HepG2 (cell line): ENCODE data around the gene BCKDHA. TPM values are rescaled to one million over a fixed set of nuclear protein-coding genes. Genes with fewer than 3 reads are reported as not detected.
A peak's percentile ranks its signal among the peaks of the same experiment; 100 is the strongest.

ENCODE experiments used
- ATAC-seq: fragments of 200-7000 bp; cut with Tn5 transposase; 3 replicates; pipeline ENCODE4 v1.9.1; 2020; ENCODE audit warnings: mild to moderate bottlenecking, moderate library complexity
- BruUV-seq: library from RNA; stranded (reverse); fragments of 400-500 nt; replicated peaks from 2 replicates; lab custom pipeline; 2021; lab: Mats Ljungman, UMichigan
- CTCF ChIA-PET: fragments of 300-600 bp; formaldehyde crosslinking; extraction: SDS; loops from one replicate; lab custom pipeline; 2021; ENCODE audit warnings: low total read pairs, inconsistent platforms, low intra/inter-chr PET ratio; lab: Yijun Ruan, JAX
- POLR2A ChIA-PET: fragments of 350-600 bp; sonication (Branson Sonifier 250); formaldehyde crosslinking; loops from one replicate; lab custom pipeline; 2020; ENCODE audit warnings: antibody characterized with exemption, inconsistent platforms; lab: Yijun Ruan, JAX
- DNase-seq: peaks from one replicate; pipeline ENCODE4 v3.0.0-alpha.2; 2015; ENCODE audit warnings: low spot score
- FAIRE-seq: peaks from 3 replicates; lab custom pipeline; 2011; peaks lifted over from hg19 to GRCh38; lab: Jason Lieb, UNC
- H2AFZ ChIP-seq: one replicate; pipeline ENCODE4 v1.6.1; 2011; ENCODE audit warnings: low read length, inconsistent platforms
- H3K27ac ChIP-seq: fragments of 300-600 bp; 3 replicates; pipeline ENCODE4 v1.8.0; 2011; ENCODE audit warnings: mixed run types, mild to moderate bottlenecking, mixed read lengths, low read length, inconsistent platforms; ENCODE audit not compliant: insufficient read depth; ENCODE audit errors: extremely low read length
- H3K27me3 ChIP-seq, 2 experiments: fragments of 200-600 bp in 1 of 2; 2 replicates in 1 of 2; 3 replicates in 1 of 2; pipeline versions ENCODE4 v1.6.0 to v1.8.0; 2011; ENCODE audit warnings: low read length in 2 of 2, mild to moderate bottlenecking in 2 of 2, moderate library complexity in 2 of 2, inconsistent platforms in 1 of 2; ENCODE audit not compliant: insufficient read depth in 2 of 2, control insufficient read depth in 1 of 2
- H3K36me3 ChIP-seq, 2 experiments: fragments of 200-600 bp in 1 of 2; replicated peaks in 1 of 2; 2 replicates in 1 of 2; 3 replicates in 1 of 2; pipeline versions ENCODE4 v1.5.1 to v1.8.0; 2011; ENCODE audit warnings: low read length in 2 of 2, inconsistent platforms in 1 of 2; ENCODE audit not compliant: insufficient read depth in 2 of 2, control insufficient read depth in 1 of 2
- H3K4me1 ChIP-seq: 2 replicates; pipeline ENCODE4 v1.5.1; 2012; ENCODE audit warnings: low read length, inconsistent platforms; ENCODE audit not compliant: insufficient read depth
- H3K4me2 ChIP-seq: 2 replicates; pipeline ENCODE4 v1.6.0; 2011; ENCODE audit warnings: low read depth, low read length, inconsistent platforms
- H3K4me3 ChIP-seq, 3 experiments: fragments of 200-600 bp in 1 of 3; sonication (generic), shearing (Covaris generic) in 1 of 3; replicated peaks in 1 of 3; 2 replicates each; pipeline ENCODE4 v1.5.1; 2011 to 2016; ENCODE audit warnings: low read length in 3 of 3, inconsistent platforms in 2 of 3, low read depth in 2 of 3, mild to moderate bottlenecking in 2 of 3, control low read depth in 1 of 3, mixed read lengths in 1 of 3; ENCODE audit not compliant: insufficient read depth in 1 of 3
- H3K79me2 ChIP-seq: one replicate; pipeline ENCODE4 v1.6.1; 2011; ENCODE audit warnings: low read length, inconsistent platforms; ENCODE audit not compliant: insufficient read depth
- H3K9ac ChIP-seq: 2 replicates; pipeline ENCODE4 v1.6.0; 2011; ENCODE audit warnings: mild to moderate bottlenecking, low read depth, low read length, inconsistent platforms; ENCODE audit not compliant: insufficient read depth
- H3K9me3 ChIP-seq: 2 replicates; pipeline ENCODE4 v1.5.1; 2012; ENCODE audit warnings: mild to moderate bottlenecking, low read length
- H4K20me1 ChIP-seq: 2 replicates; pipeline ENCODE4 v1.6.0; 2011; ENCODE audit warnings: inconsistent platforms, mild to moderate bottlenecking, low read length, moderate library complexity; ENCODE audit not compliant: insufficient read depth
- ARID3A ChIP-seq: IDR thresholded peaks from 2 replicates; pipeline ENCODE4 v1.6.1; 2012; ENCODE audit warnings: low read depth, low read length, improper control_type of control experiment
- CAMTA2 ChIP-seq: sonication (generic); formaldehyde crosslinking; IDR thresholded peaks from 2 replicates; pipeline ENCODE4 v1.4.0; 2020; ENCODE audit warnings: mild to moderate bottlenecking, missing genetic modification reagents, borderline replicate concordance
- ETS1 ChIP-seq: sonication (generic); formaldehyde crosslinking; IDR thresholded peaks from 2 replicates; pipeline ENCODE4 v1.4.0; 2020; ENCODE audit warnings: missing genetic modification reagents
- MTA3 ChIP-seq: sonication (generic); formaldehyde crosslinking; IDR thresholded peaks from 2 replicates; pipeline ENCODE4 v1.4.0; 2020; ENCODE audit warnings: missing genetic modification reagents
- RAD21 ChIP-seq: fragments of 450-650 bp; formaldehyde crosslinking; IDR thresholded peaks from 2 replicates; pipeline ENCODE4 v1.5.0; 2020; ENCODE audit warnings: mild to moderate bottlenecking
- RARA ChIP-seq: IDR thresholded peaks from 2 replicates; pipeline ENCODE4 v1.6.1; 2016; ENCODE audit warnings: missing genetic modification reagents, missing compliant biosample characterization
- RFXAP ChIP-seq: sonication (generic); formaldehyde crosslinking; IDR thresholded peaks from 2 replicates; pipeline ENCODE4 v1.4.0; 2020; ENCODE audit warnings: missing genetic modification reagents, borderline replicate concordance
- RORA ChIP-seq: sonication (generic); formaldehyde crosslinking; IDR thresholded peaks from 2 replicates; pipeline ENCODE4 v1.5.0; 2020; ENCODE audit warnings: mild to moderate bottlenecking, missing genetic modification reagents, moderate library complexity
- RXRA ChIP-seq: sonication (generic); formaldehyde crosslinking; IDR thresholded peaks from 2 replicates; pipeline ENCODE4 v1.5.1; 2020; ENCODE audit warnings: missing genetic modification reagents
- RXRB ChIP-seq: IDR thresholded peaks from 2 replicates; pipeline ENCODE4 v1.6.1; 2016; ENCODE audit warnings: borderline replicate concordance, missing genetic modification reagents, missing compliant biosample characterization
- THRA ChIP-seq: sonication (generic); formaldehyde crosslinking; IDR thresholded peaks from 2 replicates; pipeline ENCODE4 v1.4.0; 2020; ENCODE audit warnings: missing genetic modification reagents, borderline replicate concordance
- TP53 ChIP-seq: sonication (generic); formaldehyde crosslinking; conservative IDR thresholded peaks from 2 replicates; pipeline ENCODE4 v1.4.0; 2020; ENCODE audit warnings: missing genetic modification reagents
- ZBTB33 ChIP-seq: sonication (generic); formaldehyde crosslinking; IDR thresholded peaks from 2 replicates; pipeline ENCODE4 v1.4.0; 2020; ENCODE audit warnings: missing genetic modification reagents
- ZMYM3 ChIP-seq: sonication (generic); formaldehyde crosslinking; IDR thresholded peaks from 2 replicates; pipeline ENCODE4 v1.5.1; 2020; ENCODE audit warnings: mild to moderate bottlenecking, missing genetic modification reagents
- ZNF124 ChIP-seq: sonication (generic); formaldehyde crosslinking; IDR thresholded peaks from 2 replicates; pipeline ENCODE4 v1.4.0; 2020; ENCODE audit warnings: missing genetic modification reagents
- ZUFSP ChIP-seq: sonication (generic); formaldehyde crosslinking; IDR thresholded peaks from 2 replicates; pipeline ENCODE4 v1.9.0; 2021; ENCODE audit warnings: missing genetic modification reagents, mild to moderate bottlenecking, borderline replicate concordance
- WGBS: methylation state at CpG from one replicate; pipeline ENCODE4 v1.1.6; 2017; ENCODE audit warnings: low lambda C conversion rate; 5-methylcytosine and 5-hydroxymethylcytosine counted together
- in situ Hi-C: cut with HindIII; loops from 2 replicates; pipeline ENCODE4 v1.10.0; 2017; ENCODE audit warnings: low pct_unique_long_range_greater_than_20kb; ENCODE audit not compliant: extremely low pct_ligation_motif_present
- intact Hi-C: fragments of 100-400 bp; cut with micrococcal nuclease; formaldehyde crosslinking; loops from one replicate; pipeline ENCODE4 v1.10.0; 2022; ENCODE audit not compliant: unreplicated experiment
- polyA plus RNA-seq, 8 experiments: library from polyadenylated mRNA; depleted of rRNA in 3 of 8; stranded (reverse) in 7 of 8; unstranded in 1 of 8; fragments of >200 nt; fragmentation: Illumina TruSeq in 4 of 8; extraction: Trizol in 4 of 8; gene quantifications; 2 replicates each; pipeline versions ENCODE4 v1.2.1 to v1.2.3, GENCODE V29; 2011 to 2016; ENCODE audit warnings: low read depth in 4 of 8, missing spikeins in 1 of 8, mixed read lengths in 1 of 8; ENCODE audit not compliant: insufficient read depth in 1 of 8
- total RNA-seq, 5 experiments: library from RNA; depleted of rRNA; stranded (reverse); fragments of >200 nt; fragmentation: Illumina TruSeq; extraction: Trizol; gene quantifications; 2 replicates each; pipeline ENCODE4 v1.2.3, GENCODE V29; 2016; ENCODE audit warnings: low read depth in 1 of 5

The BCKDHA gene
- total and polyA plus RNA-seq, 2 of the 13 experiments (the other 11 are each of a cell fraction or from before 2014, with no cell fraction given), result 11.8 to 31.5 TPM

- no peak for TF ChIP-seq ZUFSP
- TF ChIP-seq RAD21 (CRISPR knock-in tag), result no peak
- TF ChIP-seq MTA3 (CRISPR knock-in tag), result no peak
- no peak for TF ChIP-seq CAMTA2
- TF ChIP-seq TP53 (CRISPR knock-in tag), result no peak
- TF ChIP-seq RORA, result no peak
- no peak for TF ChIP-seq ZNF124 (CRISPR knock-in tag)
- no peak for TF ChIP-seq RFXAP (CRISPR knock-in tag)
- TF ChIP-seq ETS1 (CRISPR knock-in tag), result no peak
These were observed 6.0 kb upstream of the BCKDHA start (continued) for GRCh38 chr19:41391618-41392017.

- Histone ChIP-seq H3K4me1 (peaks cover 22% of the 10 kb centered on the region), H3K27ac (peak overlapping the region; percentile 12), H3K4me2 (no peak overlapping the region), H3K36me3 (peaks cover 17 to 29% of the 10 kb centered on the region in 2 experiments; a peak in 4 of 5 replicates), H3K9ac (no peak overlapping the region), H2AFZ (no peak overlapping the region), H3K79me2 (peaks cover 16% of the 10 kb centered on the region), H3K27me3 (no peaks in the 10 kb centered on the region; a peak in 1 of 5 replicates), H4K20me1 (no peaks in the 10 kb centered on the region), H3K9me3 (no peaks in the 10 kb centered on the region), H3K4me3 (no peak overlapping the region)
- DNase-seq (no peak), FAIRE-seq (no peak), ATAC-seq (no peak)
- BruUV-seq, result no TSS peak
- intact Hi-C loops, result no loop called here
- WGBS, result 84% methylated on average over 7 of the region's 12 CpGs
- ChIA-PET CTCF (no interaction called here), POLR2A (interaction anchor here (1.7 kb wide), 1 partner anchor 17 kb away, joined by 6 read pairs; no protein-coding TSS in a partner anchor)
- in situ Hi-C loops, result no loop called here
- TF ChIP-seq THRA (CRISPR knock-in tag) (peak; percentile 84; the same call in 1 of the 2 replicates), RXRA (CRISPR knock-in tag) (peak; percentile 64; the same call in 1 of the 2 replicates), ARID3A (no peak), RXRB (CRISPR knock-in tag) (peak; percentile 28; the same call in 1 of the 2 replicates), ZMYM3 (CRISPR knock-in tag) (no peak), ZBTB33 (CRISPR knock-in tag) (peak; percentile 74), RARA (0 out of 2 replicates have a peak, but pooled peaks have one; percentile 13)
These were observed 4.8 kb upstream of the BCKDHA start for GRCh38 chr19:41392775-41393174.
